ENCODE data around the gene PPFIA4. TPM values are rescaled to one million over a fixed set of nuclear protein-coding genes. Genes with fewer than 3 reads are reported as not detected.

PPFIA4 gene
- polyA plus RNA-seq, 1 donor (not counting 4 experiments of a cell fraction or from before 2014, with no cell fraction given): 2.3 TPM

DNA sequence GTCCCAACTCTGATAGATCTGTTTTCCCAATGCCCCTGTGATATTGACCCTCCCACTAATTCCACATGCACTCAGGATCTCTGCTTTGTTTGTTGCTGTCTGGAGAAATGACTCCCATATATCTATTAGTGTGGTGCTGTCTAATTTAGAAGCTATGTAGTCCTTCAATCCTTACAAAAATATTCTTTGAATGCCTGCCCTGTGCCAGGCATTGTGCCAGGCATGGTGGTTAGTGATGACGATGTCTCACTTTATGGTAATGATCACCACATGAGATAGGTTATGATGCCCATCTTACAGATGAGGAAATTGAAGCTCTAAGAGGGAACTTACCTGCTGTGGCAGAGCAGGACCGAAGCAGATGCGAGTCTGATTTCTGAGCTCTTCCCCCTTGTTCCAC, 46.6 kb downstream of the PPFIA4 start:
- peaks cover 45% of the 10 kb centered on the region for H3K27me3 ChIP-seq (ENCODE audit: control insufficient read depth, extremely low read depth, insufficient read depth, low read length)
- H3K4me2 ChIP-seq (ENCODE audit: control insufficient read depth, extremely low read depth, insufficient read depth, low read depth, low read length): no peak overlapping the region
- no peaks in the 10 kb centered on the region for H4K20me1 ChIP-seq (ENCODE audit: control insufficient read depth, extremely low read depth, insufficient read depth, low read length)
- no peaks in the 10 kb centered on the region for H3K4me1 ChIP-seq (ENCODE audit: control insufficient read depth, extremely low read depth, insufficient read depth, low read length)
- peaks cover 0 to 2% of the 10 kb centered on the region in 2 experiments for H3K36me3 ChIP-seq (ENCODE audit: control insufficient read depth in 2 of 2, extremely low read depth in 1 of 2, insufficient read depth in 2 of 2, low read length in 2 of 2)
- no peaks in the 10 kb centered on the region for H3K79me2 ChIP-seq (ENCODE audit: control insufficient read depth, insufficient read depth, low read length)
- no peak overlapping the region for H3K27ac ChIP-seq (ENCODE audit: control insufficient read depth, insufficient read depth, low read length)
- H3K9ac ChIP-seq (ENCODE audit: control insufficient read depth, extremely low read depth, insufficient read depth, low read length): no peak overlapping the region
- dilution Hi-C loops (cut with MboI; ENCODE audit: extremely low pct_ligation_motif_present, low sequenced_read_pairs): no loop called here
- no peaks in the 10 kb centered on the region for H3K9me1 ChIP-seq (ENCODE audit: control insufficient read depth, extremely low read depth, insufficient read depth, low read length)
- no peak for DNase-seq (ENCODE audit: low read depth, low spot score)
- H2AFZ ChIP-seq (ENCODE audit: control insufficient read depth, low read length): no peak overlapping the region
- no peak overlapping the region for H3K4me3 ChIP-seq (ENCODE audit: control insufficient read depth in 2 of 3, extremely low read depth in 1 of 3, insufficient read depth in 2 of 3, low read depth in 1 of 3, low read length in 3 of 3)
- no peak for TF ChIP-seq EZH2 (IDR thresholded peaks at IDR 0.05; ENCODE audit: low read length)
- TF ChIP-seq, protein P1, sequence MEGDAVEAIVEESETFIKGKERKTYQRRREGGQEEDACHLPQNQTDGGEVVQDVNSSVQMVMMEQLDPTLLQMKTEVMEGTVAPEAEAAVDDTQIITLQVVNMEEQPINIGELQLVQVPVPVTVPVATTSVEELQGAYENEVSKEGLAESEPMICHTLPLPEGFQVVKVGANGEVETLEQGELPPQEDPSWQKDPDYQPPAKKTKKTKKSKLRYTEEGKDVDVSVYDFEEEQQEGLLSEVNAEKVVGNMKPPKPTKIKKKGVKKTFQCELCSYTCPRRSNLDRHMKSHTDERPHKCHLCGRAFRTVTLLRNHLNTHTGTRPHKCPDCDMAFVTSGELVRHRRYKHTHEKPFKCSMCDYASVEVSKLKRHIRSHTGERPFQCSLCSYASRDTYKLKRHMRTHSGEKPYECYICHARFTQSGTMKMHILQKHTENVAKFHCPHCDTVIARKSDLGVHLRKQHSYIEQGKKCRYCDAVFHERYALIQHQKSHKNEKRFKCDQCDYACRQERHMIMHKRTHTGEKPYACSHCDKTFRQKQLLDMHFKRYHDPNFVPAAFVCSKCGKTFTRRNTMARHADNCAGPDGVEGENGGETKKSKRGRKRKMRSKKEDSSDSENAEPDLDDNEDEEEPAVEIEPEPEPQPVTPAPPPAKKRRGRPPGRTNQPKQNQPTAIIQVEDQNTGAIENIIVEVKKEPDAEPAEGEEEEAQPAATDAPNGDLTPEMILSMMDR (optimal IDR thresholded peaks at IDR 0.05 in 1 of 3, IDR thresholded peaks at IDR 0.05 in 1 of 3, conservative IDR thresholded peaks at IDR 0.05 in 1 of 3; ENCODE audit: extremely low read depth in 1 of 3, insufficient read depth in 2 of 3, low read length in 3 of 3): no peak
- FAIRE-seq: no peak
- H3K9me3 ChIP-seq (ENCODE audit: control insufficient read depth, low read depth, low read length): no peaks in the 10 kb centered on the region

GRCh38 chr1:203073469-203073868, 47.2 kb downstream of the PPFIA4 start:
- Histone ChIP-seq H4K20me1 (ENCODE audit: control insufficient read depth, extremely low read depth, insufficient read depth, low read length) (no peaks in the 10 kb centered on the region), H3K9me1 (ENCODE audit: control insufficient read depth, extremely low read depth, insufficient read depth, low read length) (no peaks in the 10 kb centered on the region), H3K4me2 (ENCODE audit: control insufficient read depth, extremely low read depth, insufficient read depth, low read depth, low read length) (no peak overlapping the region), H3K36me3 (ENCODE audit: control insufficient read depth in 2 of 2, extremely low read depth in 1 of 2, insufficient read depth in 2 of 2, low read length in 2 of 2) (peaks cover 0 to 2% of the 10 kb centered on the region in 2 experiments), H3K27me3 (ENCODE audit: control insufficient read depth, extremely low read depth, insufficient read depth, low read length) (peaks cover 47% of the 10 kb centered on the region), H3K9me3 (ENCODE audit: control insufficient read depth, low read depth, low read length) (no peaks in the 10 kb centered on the region), H3K9ac (ENCODE audit: control insufficient read depth, extremely low read depth, insufficient read depth, low read length) (no peak overlapping the region), H3K27ac (ENCODE audit: control insufficient read depth, insufficient read depth, low read length) (no peak overlapping the region), H3K79me2 (ENCODE audit: control insufficient read depth, insufficient read depth, low read length) (no peaks in the 10 kb centered on the region), H3K4me1 (ENCODE audit: control insufficient read depth, extremely low read depth, insufficient read depth, low read length) (no peaks in the 10 kb centered on the region), H3K4me3 (ENCODE audit: control insufficient read depth in 2 of 3, extremely low read depth in 1 of 3, insufficient read depth in 2 of 3, low read depth in 1 of 3, low read length in 3 of 3) (no peak overlapping the region), H2AFZ (ENCODE audit: control insufficient read depth, low read length) (no peak overlapping the region)
- dilution Hi-C loops (cut with MboI; ENCODE audit: extremely low pct_ligation_motif_present, low sequenced_read_pairs): no loop called here
- TF ChIP-seq, protein P1 (optimal IDR thresholded peaks at IDR 0.05 in 1 of 3, IDR thresholded peaks at IDR 0.05 in 1 of 3, conservative IDR thresholded peaks at IDR 0.05 in 1 of 3; ENCODE audit: extremely low read depth in 1 of 3, insufficient read depth in 2 of 3, low read length in 3 of 3): no peak
- no peak for TF ChIP-seq EZH2 (IDR thresholded peaks at IDR 0.05; ENCODE audit: low read length)
- no peak for FAIRE-seq
- no peak for DNase-seq (ENCODE audit: low read depth, low spot score)
